Middle frontal gyrus (tissue), 1 donor: ENCODE data around the gene JDP2.
"Not testable (repeated sequence)": the region's sequence is repeated elsewhere in the genome, so short reads cannot be mapped to it uniquely, and the experiment has no call there.

Experiments
- DNase-seq: peaks from one replicate; pipeline ENCODE4 v3.0.0-alpha.2; 2015; ENCODE audit warnings: low spot score; ENCODE audit errors: extremely low spot score

The JDP2 gene, protein sequence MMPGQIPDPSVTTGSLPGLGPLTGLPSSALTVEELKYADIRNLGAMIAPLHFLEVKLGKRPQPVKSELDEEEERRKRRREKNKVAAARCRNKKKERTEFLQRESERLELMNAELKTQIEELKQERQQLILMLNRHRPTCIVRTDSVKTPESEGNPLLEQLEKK

DNA sequence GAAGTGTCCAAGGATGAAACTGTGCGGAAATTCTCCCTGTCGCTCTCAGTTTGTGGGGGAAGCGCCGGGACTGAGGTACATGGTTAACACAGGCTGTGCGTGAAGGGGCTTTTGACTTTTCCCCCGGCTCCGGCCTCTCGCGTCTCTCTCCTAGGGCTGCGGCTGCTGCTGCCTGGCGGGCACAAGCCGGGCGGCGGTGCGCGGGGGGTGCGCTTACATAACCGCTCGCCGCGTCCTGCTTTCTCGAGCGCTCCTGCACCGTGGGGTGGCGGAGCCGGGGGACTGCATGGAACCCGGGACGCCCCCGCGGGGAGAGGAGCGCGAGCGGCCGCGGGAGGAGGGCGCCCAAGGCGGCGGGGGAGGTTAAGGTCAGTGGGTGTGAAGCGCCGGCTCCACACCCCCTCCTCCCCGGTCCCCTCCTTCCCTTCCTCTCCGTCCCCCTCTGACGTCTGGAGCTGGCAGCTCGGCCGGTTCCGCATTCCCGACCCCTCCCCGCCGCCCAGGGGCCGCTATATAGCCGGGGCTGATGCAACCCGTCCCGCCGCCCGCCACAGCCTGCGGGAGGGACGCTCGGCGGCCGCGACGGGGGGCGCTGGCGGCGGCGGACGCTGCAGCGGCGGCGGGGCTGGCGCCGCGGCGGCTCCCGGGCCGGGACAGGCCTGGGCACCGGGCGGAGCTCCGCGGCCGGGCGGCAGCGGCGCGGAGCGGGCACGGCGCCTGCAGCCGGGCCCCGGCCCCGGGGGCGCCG lies at the start of gene JDP2:
Gene JDP2, plus strand, starts transcription at position 541 of the 748 bp plus-strand sequence. CDS start 9,899 bp downstream, outside the sequence.
- peak; percentile 44 for DNase-seq

DNA sequence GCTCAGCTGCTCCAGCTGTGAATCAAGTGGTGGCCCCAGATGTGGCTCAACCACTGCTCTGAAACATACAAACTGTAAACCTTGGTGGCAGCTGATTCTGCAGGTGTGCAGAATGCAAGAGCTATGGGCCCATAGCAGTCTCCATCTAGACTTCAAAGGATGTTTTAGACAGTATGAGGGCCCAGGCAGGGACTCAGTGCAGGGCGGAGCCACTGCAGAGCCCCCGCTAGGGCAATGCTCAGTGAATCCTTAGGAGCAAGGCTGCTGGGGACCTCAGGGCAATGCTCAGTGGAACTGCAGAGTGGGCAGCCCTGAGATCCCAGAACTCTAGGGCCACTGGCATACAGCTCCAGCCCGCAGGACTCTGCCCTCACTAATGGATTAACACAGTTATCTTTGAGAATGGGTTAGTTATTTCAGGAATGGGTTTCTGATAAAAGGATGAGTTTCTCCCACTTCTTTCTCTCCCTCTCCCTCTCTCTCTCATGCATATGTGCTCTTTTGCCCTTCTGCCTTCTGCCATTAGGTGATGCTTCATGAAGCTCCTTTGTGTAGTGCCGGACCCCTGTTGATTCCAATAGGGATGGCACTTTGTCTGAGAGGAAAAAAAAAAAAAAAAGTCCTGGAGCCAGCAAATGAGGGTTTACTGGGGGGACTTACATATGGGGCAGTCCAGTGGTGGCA lies 48.4 kb upstream of the JDP2 start:
- no peak for DNase-seq

DNA sequence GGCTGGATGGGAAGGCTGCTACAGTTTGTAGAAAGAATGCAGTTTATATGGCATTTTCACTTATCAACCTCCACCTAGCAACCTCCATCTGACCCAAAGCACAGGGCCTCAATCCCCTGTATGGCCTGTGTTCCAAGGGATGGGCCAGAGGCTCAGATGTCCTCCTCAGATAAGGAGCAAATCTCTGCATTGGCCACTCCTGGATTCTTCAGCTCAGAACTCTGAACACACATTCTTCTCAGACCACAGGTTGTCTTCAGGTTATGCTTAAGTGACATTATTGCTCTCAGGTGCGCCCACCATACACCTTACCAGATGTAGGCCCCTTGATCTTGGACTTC lies 47.9 kb upstream of the JDP2 start:
- DNase-seq: no peak

DNA sequence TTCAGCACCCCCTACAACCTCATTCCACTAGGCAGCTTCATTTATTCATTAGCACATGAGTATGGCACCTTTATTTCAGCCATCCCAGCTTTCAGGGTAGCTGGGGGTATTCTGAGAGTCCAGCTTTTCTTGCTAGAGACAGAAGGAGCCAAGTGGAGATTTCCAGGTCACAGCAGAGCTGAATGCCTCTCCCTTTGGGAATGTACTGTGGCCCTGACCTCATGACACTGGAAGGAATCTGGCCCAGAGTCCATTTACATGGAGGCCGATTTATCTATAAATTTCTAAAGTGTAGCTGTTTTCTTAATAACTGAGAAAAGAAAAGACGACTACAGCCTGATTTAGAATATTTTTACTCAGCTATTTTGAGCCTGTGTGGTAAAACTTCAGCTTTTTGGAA lies 47.2 kb upstream of the JDP2 start:
- DNase-seq: no peak

DNA sequence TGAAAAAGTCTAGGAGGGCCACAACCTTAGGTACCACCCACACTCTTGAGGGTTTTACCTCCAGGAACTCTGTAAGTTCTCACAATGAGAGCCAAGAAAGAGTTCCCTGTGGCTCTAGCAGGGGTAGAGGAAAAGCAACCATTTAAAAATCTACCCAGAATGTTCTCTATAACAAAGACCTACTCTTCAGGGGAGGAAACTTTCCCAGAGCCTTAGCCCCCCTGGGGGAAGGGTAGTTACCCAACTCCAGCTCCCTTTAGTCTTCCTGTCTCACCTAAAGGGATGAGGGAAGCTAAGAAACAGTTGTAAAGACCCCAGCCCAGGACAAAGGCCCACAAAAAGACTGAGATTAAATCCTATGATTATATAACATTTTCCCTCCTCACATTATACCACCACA lies 46.2 kb upstream of the JDP2 start:
- no peak for DNase-seq

DNA sequence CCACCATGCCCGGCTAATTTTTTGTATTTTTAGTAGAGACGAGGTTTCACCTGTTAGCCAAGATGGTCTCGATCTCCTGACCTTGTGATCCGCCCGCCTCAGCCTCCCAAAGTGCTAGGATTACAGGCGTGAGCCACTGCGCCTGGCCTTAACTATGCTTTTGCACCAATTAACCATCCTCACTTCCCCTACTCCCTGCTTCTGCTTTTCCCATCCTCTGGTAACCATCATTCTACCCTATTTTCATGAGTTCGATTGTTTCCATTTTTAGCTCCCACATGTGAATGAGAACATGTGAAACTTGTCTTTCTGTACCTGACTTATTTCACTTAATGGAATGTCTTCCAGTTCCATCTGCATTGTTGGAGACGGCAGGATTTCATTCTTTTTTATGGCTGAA lies 44.6 kb upstream of the JDP2 start:
- DNase-seq: not testable (repeated sequence)

DNA sequence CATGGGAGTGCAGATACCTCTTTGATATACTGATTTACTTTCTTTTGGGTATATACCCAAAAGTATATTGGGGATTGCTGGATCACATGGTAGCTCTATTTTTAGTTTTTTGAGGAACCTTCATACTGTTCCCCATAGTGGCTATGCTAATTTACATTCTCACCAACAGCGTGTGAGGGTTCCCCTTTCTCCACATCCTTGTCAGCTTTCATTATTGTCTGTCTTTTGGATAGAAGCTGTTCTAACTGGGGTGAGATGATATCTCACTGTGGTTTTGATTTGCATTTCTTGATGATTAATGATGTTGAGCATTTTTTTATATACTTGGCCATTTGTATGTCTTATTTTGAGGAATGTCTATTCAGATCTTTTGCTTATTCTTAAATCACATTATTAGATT lies 44.1 kb upstream of the JDP2 start:
- DNase-seq: no peak

DNA sequence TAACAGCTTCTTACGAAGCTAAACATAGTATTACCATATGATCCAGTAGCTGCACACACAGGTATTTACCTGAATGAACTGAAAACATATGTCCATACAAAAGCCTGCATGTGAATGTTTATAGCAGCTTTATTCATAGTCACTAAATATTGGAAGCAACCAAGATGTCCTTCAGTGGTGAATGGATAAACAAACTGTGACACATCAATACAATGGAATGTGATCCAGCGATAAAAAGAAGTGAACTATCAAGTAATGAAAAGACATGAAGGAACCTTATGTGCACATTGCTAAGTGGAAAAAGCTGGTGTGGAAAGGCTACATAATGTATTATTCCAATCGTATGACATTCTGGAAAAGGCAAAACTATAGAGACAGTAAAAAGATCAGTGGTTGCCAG lies 38.1 kb upstream of the JDP2 start:
- no peak for DNase-seq

DNA sequence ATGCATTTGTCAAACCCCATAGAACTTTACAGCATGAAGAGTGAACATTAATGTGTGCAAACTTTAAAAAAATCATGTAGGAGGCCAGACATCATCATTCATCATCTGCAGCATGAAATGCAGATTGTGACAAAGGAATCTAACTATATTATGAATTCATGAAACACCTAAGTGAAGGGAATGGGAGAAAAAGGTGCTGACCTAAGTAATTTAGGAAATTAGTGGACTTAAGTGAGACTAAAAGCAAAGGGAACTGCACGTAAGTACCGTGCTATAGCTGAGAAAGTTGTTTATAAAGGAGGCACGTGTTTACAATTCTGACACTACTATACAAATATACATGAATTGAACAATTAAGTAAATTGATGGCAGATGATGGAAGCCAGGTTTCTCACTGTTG lies 37.6 kb upstream of the JDP2 start:
- no peak for DNase-seq

DNA sequence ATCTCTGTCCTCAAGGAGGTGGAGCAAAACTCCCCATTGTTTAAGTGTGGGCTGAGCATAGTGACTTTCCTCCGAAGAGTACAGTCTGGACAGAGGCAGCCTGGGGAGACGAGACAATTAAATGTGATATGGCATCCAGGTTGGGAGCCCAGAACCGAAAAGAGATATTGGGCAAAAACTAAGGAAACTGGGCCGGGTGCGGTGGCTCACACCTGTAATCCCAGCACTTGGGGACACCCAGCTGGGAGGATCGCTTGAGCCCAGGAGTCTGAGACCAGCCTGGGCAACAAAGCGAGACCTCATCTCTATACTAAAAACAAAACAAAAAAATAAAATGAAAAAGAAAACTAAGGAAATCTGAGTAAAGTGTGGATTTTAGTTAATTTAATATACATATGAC lies 35.9 kb upstream of the JDP2 start:
- DNase-seq: no peak

DNA sequence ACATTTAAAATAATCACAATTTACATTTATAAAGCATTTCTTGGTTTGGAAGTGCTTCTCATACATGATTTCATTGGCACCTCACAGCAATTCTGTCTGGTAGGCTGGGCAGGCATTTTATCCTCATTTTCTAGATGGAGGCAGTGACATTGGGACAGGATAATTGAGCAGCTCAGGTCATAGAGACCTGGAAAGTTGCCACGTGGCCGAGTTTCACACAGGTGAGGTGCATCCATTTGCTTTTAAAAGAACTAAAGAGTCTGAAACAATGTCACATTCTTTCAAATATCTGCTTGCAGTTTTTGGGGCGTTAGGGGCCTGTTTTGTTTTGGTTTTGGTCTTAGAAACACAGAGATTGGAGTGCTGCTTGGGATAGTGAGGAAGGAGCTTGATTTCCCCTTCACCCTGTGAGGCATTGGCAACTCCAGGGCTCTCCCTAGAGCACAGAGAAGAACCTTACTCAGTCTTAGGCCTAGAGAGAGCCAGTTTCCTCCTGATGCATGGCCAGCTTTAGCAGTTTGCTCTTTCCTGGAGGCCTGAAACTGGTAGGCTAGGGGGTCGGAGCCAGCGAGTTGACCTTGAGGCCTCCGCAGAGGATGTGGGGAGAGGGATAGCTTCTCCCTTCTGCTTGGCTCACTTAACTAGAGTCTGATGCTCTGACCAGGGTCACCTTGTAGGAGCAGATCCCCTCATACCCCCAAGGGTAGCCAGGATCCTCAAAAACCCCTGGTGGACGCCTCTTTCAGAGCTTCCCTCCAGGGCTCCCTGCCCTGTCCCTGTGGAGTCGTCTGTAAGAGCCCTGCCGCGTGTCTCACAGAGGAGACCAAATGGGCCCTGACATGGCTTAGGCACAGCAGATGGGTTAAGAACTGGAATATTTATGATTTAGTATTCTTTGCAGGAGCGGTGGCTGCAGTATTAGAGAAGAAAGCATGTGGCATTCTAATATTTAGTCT lies 34.9 kb upstream of the JDP2 start:
- DNase-seq: no peak

DNA sequence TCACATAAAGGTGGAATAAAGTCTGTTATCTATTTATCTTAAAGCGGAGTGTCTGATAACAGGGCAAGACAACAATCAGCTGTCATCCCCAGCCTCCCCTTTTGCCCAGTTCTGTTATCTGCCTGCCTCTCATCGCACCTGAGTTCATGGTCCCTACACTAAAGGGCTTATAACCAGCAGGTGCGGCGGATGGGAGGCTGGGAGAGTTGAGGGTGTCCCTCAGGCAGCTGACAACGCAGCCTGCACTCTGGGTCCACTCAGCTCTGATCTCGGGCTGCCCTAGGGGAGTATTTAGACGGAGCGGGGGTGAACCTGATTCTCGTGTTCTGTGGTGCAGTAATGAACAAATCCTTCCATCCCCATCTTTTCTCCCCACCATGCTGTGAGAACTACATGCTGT lies 34.0 kb upstream of the JDP2 start:
- DNase-seq: no peak

DNA sequence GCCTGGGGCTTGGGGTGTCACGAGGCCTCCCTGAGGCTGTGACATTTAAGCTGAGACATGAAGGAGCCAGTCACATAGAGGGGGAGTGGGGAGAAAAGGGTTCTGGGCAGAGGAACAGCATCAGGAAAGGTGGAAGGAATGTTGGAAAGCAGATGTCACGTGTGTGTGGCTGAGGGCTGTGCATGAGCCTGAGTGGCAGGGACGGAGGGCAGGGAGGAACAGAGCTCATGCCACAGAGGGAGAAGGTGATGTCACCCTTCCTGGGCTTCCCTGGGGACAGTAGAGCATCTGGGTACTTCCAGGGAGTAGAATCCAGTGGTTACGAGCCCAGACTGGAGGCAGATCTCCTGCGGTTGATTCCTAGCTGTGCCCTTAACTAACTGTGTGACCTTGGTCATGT lies 32.0 kb upstream of the JDP2 start:
- no peak for DNase-seq

DNA sequence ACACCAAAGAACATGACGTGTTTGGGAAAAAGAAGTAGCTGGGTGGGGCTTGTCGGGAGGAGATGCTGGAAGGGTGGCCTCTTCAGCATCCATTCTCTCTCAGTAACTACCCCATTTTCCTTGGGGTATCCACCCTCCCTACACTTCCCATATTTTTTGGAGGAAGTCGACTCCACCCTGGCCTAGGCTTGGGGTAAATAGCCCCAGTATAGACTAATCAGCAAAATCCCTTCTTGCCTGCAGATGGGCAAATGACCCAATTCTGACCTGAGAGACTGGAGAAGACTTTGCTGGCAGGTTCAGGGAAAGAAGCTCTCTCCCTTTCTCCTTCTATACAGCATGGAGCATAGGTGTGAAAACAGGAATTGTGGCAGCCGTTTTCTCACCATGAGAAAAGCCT lies 28.5 kb upstream of the JDP2 start:
- no peak for DNase-seq

DNA sequence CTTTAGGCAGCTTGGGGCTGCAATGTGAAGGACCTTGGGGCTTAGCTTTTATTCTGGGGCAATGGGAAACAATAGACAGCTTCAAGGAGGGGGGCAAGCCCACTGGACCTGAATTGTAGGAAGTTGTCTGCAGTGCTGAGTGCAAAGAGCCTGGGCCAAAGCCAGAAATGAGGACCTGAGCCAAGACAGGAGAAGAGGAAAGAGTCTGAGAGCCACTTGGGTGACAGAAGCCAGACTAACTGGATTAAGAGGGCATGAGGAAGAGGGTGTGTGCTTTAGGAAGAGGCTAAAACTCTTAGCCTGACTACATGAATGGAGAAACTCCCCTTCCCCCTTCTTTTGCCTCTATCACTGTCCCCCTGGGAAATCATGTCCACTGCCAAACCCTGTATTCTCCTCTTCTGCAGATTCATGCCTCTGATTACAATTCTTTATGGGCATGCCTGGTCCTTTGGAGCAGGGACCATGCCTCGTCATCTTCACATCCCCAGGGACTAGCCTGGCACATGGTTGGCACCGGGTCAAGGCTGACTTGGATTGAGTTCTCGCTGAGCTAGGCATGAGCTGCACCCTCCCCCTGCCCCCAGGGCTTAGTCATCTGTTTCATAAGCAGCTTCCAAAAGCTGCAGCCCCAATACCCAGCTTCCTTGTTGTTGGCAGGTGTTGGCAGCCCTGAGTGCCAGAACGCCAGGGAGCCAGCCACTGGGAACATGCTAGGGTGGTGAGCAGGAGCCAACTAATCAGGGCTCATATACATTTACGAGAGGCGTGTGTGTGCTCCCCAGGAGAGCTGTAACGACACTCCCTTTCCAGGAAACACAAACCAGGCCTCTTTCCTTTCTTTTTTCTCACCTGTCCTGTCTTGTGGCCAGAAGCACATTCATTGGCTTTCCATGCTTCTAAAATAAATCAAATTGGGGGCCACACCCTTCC lies 27.7 kb upstream of the JDP2 start:
- DNase-seq: peak; percentile 47

DNA sequence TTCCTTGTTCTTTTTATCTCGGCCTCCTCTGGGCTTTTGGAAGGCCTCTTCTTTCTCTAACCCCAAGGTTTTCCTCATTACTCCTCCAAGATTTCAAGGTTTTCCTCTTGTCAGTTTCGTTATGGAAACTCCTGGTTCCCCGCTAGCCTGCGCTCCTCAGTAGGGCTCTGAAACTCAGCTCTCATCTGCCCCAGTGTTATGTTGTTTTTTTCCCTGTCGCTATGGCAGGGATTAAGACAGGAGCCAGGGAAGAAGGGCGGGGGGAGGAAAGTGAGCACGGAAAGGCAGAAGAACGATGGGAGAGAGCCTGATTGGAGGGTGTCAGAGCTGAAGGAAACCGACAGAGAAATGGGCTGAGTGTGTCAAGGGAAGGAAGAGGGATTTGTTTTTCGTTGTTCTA lies 26.5 kb upstream of the JDP2 start:
- no peak for DNase-seq

DNA sequence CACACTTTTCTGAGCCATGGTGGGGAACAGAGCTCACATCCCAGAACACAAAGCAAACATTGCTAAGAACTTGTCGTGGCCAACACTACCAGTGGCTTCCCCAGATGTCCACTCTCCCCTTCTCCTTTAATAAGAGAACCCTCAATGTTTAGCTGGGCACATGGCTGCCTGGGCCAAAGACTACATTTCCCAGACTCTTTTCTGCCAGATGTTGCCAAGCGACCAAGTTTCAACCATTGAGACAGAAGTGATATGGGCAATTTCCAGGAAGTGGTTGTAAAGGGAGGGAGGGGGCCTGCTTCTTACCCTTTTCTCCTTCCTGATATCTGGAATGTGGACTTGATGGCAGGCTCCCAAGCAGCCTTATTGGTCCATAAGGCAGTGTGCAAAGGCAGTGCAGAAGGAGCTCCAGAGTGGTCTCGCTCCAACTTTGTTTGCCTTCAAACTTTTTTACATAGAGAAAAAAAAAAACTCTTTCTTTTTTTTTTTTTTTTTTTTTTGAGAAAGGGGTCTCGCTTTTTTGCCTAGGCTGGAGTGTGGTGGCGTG lies 24.9 kb upstream of the JDP2 start:
- DNase-seq: no peak

DNA sequence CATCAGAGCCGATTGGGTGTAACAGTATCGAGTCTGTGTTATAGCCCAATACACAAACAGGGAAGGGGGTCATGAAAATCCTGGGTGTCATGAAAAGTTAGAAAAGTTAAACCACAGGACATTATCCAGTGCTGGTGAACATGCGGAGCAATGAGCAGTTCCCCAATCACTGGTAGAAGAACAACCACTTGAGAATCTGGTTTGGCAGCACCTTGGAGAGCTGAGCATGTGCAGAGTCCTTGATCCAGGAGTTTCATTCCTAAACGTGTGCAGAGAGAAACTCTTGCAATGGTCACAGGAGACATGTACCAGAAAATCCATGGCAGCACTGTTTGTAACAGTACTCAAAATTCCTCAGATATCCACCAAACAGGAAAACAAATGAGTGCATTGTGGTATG lies 23.0 kb upstream of the JDP2 start:
- DNase-seq: no peak

DNA sequence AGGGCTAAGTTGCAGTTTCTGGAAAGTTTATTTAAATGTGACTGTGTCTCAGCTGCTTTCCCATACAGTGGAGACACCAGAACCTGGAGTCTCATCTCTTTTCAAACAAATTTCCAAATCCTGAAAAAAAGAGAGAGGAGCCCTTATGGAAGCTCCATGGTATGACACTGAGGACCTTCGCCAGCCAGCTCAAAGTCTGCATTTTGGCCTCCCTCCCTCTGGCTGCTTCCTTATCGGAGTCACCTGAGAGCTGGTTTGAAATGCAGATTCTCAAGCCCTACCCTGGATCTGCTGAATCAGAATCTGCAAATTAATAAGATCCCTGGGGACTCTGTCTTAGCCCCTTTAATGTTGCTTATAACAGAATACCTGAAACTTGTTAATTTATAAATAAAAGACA lies 21.7 kb upstream of the JDP2 start:
- DNase-seq: no peak

DNA sequence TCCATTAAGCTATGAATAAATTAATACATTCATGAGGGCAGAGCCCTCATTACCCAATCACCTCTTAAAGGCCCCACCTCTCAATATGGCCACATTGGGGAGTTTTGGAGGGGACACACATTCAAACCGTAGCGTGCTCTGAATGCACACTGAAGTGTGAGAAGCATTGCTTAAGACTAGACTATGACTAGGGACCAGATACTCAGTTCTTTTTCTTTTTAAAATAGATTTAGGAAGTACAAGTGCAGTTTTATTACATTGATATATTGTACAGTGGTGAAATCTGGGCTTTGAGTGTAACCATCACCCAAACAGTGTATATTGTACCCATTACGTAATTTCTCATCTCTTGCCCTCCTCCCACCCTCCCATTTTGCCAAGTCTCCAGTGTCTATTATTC lies 21.0 kb upstream of the JDP2 start:
- DNase-seq: no peak
